Stimulated activated naive CD4-positive, alpha-beta T cell (primary cell): ENCODE data around the gene SYT4.

Experiments used
- DNase-seq, 6 experiments: peaks; one replicate each; lab custom pipeline; 2025; lab: John Stamatoyannopoulos, UW

Gene SYT4

GRCh38 chr18:43220691-43221090 lies 56.6 kb downstream of the SYT4 start:
- DNase-seq: no peak
